IMR-90 (cell line): ENCODE results near the gene INTS3. TPM values are rescaled to one million over a fixed set of nuclear protein-coding genes. Genes with fewer than 3 reads are reported as not detected.

Experiments
- ATAC-seq: fragments of 200-7000 bp; cut with Tn5 transposase; 2 replicates; pipeline ENCODE4 v1.9.1; 2020; ENCODE audit warnings: low read depth, mild to moderate bottlenecking, moderate library complexity
- BruUV-seq: library from RNA; stranded (reverse); fragments of 400-500 nt; replicated peaks from 2 replicates; lab custom pipeline; 2021; lab: Mats Ljungman, UMichigan
- CTCF ChIA-PET: fragments of 300-600 bp; formaldehyde crosslinking; extraction: SDS; loops from one replicate; lab custom pipeline; 2021; ENCODE audit warnings: antibody characterized with exemption; lab: Yijun Ruan, JAX
- POLR2A ChIA-PET: fragments of 300-600 bp; sonication (Branson Sonifier 250); formaldehyde crosslinking; loops from one replicate; lab custom pipeline; 2022; ENCODE audit warnings: antibody characterized with exemption; ENCODE audit not compliant: unreplicated experiment; lab: Charles Lee
- DNase-seq: peaks from one replicate; pipeline ENCODE4 v3.0.0; 2013
- H2AFZ ChIP-seq: replicated peaks from 2 replicates; pipeline ENCODE3; 2013; ENCODE audit warnings: low read length, mild to moderate bottlenecking; ENCODE audit not compliant: poor library complexity
- H2AK5ac ChIP-seq: 2 replicates; pipeline ENCODE4 v1.6.1; 2013; ENCODE audit warnings: low read depth, low read length, inconsistent platforms
- H2AK9ac ChIP-seq: replicated peaks from 2 replicates; pipeline ENCODE3; 2013; ENCODE audit warnings: mild to moderate bottlenecking, low read depth, low read length, moderate library complexity; ENCODE audit not compliant: poor library complexity
- H2BK120ac ChIP-seq: 2 replicates; pipeline ENCODE4 v1.6.1; 2013; ENCODE audit warnings: low read depth, low read length, inconsistent platforms
- H2BK15ac ChIP-seq: 3 replicates; pipeline ENCODE4 v1.6.1; 2013; ENCODE audit warnings: low read depth, low read length, inconsistent platforms
- H2BK20ac ChIP-seq: 2 replicates; pipeline ENCODE4 v1.6.1; 2013; ENCODE audit warnings: low read depth, mild to moderate bottlenecking, inconsistent platforms, low read length, moderate library complexity
- H2BK5ac ChIP-seq: 2 replicates; pipeline ENCODE4 v1.6.1; 2013; ENCODE audit warnings: mild to moderate bottlenecking, low read depth, low read length, inconsistent platforms; ENCODE audit not compliant: poor library complexity, severe bottlenecking
- H3K14ac ChIP-seq: replicated peaks from 2 replicates; pipeline ENCODE4 v1.6.1; 2013; ENCODE audit warnings: low read depth, low read length, inconsistent platforms
- H3K18ac ChIP-seq: 2 replicates; pipeline ENCODE4 v1.6.1; 2013; ENCODE audit warnings: low read depth, low read length, control low read depth
- H3K23ac ChIP-seq: 2 replicates; pipeline ENCODE4 v1.6.1; 2013; ENCODE audit warnings: low read depth, low read length, inconsistent platforms
- H3K27ac ChIP-seq: 2 replicates; pipeline ENCODE4 v1.5.1; 2013; ENCODE audit warnings: mild to moderate bottlenecking, control low read depth, low read length; ENCODE audit not compliant: insufficient read depth
- H3K27me3 ChIP-seq: 2 replicates; pipeline ENCODE4 v1.6.1; 2013; ENCODE audit warnings: low read length; ENCODE audit not compliant: control insufficient read depth, insufficient read depth
- H3K36me3 ChIP-seq: 2 replicates; pipeline ENCODE4 v1.6.1; 2013; ENCODE audit warnings: low read length, mixed read lengths; ENCODE audit not compliant: control insufficient read depth, insufficient read depth
- H3K4ac ChIP-seq: 2 replicates; pipeline ENCODE4 v1.6.1; 2013; ENCODE audit warnings: low read depth, low read length, inconsistent platforms
- H3K4me1 ChIP-seq: 2 replicates; pipeline ENCODE4 v1.6.1; 2013; ENCODE audit warnings: low read length, mixed read lengths; ENCODE audit not compliant: control insufficient read depth, insufficient read depth
- H3K4me2 ChIP-seq: 2 replicates; pipeline ENCODE4 v1.6.1; 2013; ENCODE audit warnings: low read depth, mild to moderate bottlenecking, control low read depth, low read length, moderate library complexity
- H3K4me3 ChIP-seq: 2 replicates; pipeline ENCODE4 v1.5.1; 2013; ENCODE audit warnings: low read depth, mild to moderate bottlenecking, control low read depth, low read length, moderate library complexity; ENCODE audit not compliant: insufficient read depth
- H3K56ac ChIP-seq: 2 replicates; pipeline ENCODE4 v1.6.1; 2013; ENCODE audit warnings: low read length, inconsistent platforms; ENCODE audit not compliant: insufficient read depth; ENCODE audit errors: extremely low read depth
- H3K79me1 ChIP-seq, 2 experiments: 2 replicates each; pipeline ENCODE4 v1.6.1; 2013; ENCODE audit warnings: low read length in 2 of 2, inconsistent platforms in 1 of 2, low read depth in 1 of 2
- H3K9ac ChIP-seq: 2 replicates; pipeline ENCODE4 v1.6.1; 2013; ENCODE audit warnings: low read depth, low read length, control low read depth
- H3K9me1 ChIP-seq: 2 replicates; pipeline ENCODE4 v1.6.1; 2013; ENCODE audit warnings: low read length, inconsistent platforms; ENCODE audit not compliant: insufficient read depth
- H3K9me3 ChIP-seq: 2 replicates; pipeline ENCODE4 v1.6.1; 2013; ENCODE audit warnings: low read length; ENCODE audit not compliant: control insufficient read depth, insufficient read depth
- H4K20me1 ChIP-seq: 2 replicates; pipeline ENCODE4 v1.6.1; 2013; ENCODE audit warnings: low read length, inconsistent platforms; ENCODE audit not compliant: insufficient read depth
- H4K5ac ChIP-seq: 2 replicates; pipeline ENCODE4 v1.6.1; 2013; ENCODE audit warnings: mild to moderate bottlenecking, low read depth, low read length, control low read depth
- H4K8ac ChIP-seq, 2 experiments: 2 replicates each; pipeline ENCODE4 v1.6.1; 2013; ENCODE audit warnings: low read depth in 2 of 2, low read length in 2 of 2, control low read depth in 1 of 2, inconsistent platforms in 1 of 2
- H4K91ac ChIP-seq: 2 replicates; pipeline ENCODE4 v1.6.1; 2013; ENCODE audit warnings: low read depth, low read length, inconsistent platforms; ENCODE audit not compliant: insufficient read depth
- BHLHE40 ChIP-seq: fragments of 150-350 bp; IDR thresholded peaks from 2 replicates; pipeline ENCODE4 v1.6.1; 2016; ENCODE audit warnings: mild to moderate bottlenecking, low read depth, low read length
- CEBPB ChIP-seq: IDR thresholded peaks from 2 replicates; pipeline ENCODE4 v1.6.1; 2012; ENCODE audit warnings: low read depth, low read length, improper control_type of control experiment
- CHD1 ChIP-seq: IDR thresholded peaks from 2 replicates; pipeline ENCODE4 v1.6.1; 2012; ENCODE audit warnings: low read depth, low read length, improper control_type of control experiment
- CTCF ChIP-seq: conservative IDR thresholded peaks from 2 replicates; pipeline ENCODE4 v1.5.1; 2012; ENCODE audit warnings: mild to moderate bottlenecking, low read depth, low read length, improper control_type of control experiment
- FOS ChIP-seq: fragments of 150-350 bp; IDR thresholded peaks from 2 replicates; pipeline ENCODE4 v1.6.1; 2016; ENCODE audit warnings: low read depth, low read length
- MAZ ChIP-seq: IDR thresholded peaks from 2 replicates; pipeline ENCODE4 v1.6.1; 2012; ENCODE audit warnings: low read depth, mild to moderate bottlenecking, low read length, improper control_type of control experiment, moderate library complexity, borderline replicate concordance
- NFE2L2 ChIP-seq: fragments of 150-350 bp; IDR thresholded peaks from 2 replicates; pipeline ENCODE4 v1.6.1; 2016; ENCODE audit warnings: low read depth, mild to moderate bottlenecking, low read length
- POLR2A ChIP-seq: IDR thresholded peaks from 2 replicates; pipeline ENCODE4 v1.6.1; 2012; ENCODE audit warnings: mild to moderate bottlenecking, low read depth, low read length
- RAD21 ChIP-seq: IDR thresholded peaks from 2 replicates; pipeline ENCODE4 v1.6.1; 2012; ENCODE audit warnings: low read length, improper control_type of control experiment
- RCOR1 ChIP-seq: IDR thresholded peaks from 2 replicates; pipeline ENCODE4 v1.6.1; 2012; ENCODE audit warnings: mild to moderate bottlenecking, low read length, improper control_type of control experiment; ENCODE audit not compliant: insufficient replicate concordance
- RFX5 ChIP-seq: IDR thresholded peaks from 2 replicates; pipeline ENCODE4 v1.8.0; 2012; ENCODE audit warnings: low read depth, mild to moderate bottlenecking, low read length, moderate library complexity
- SMC3 ChIP-seq: fragments of 150-350 bp; IDR thresholded peaks from 2 replicates; pipeline ENCODE4 v1.6.1; 2016; ENCODE audit warnings: low read depth, mild to moderate bottlenecking, antibody characterized with exemption, low read length, moderate library complexity
- WGBS, 2 experiments: methylation state at CpG; one replicate each; pipeline versions ENCODE4 v1.1.5 to v1.1.7; 2013; ENCODE audit warnings: missing lambda C conversion rate in 2 of 2; ENCODE audit not compliant: insufficient read length in 1 of 2; ENCODE audit errors: extremely low coverage in 2 of 2; 5-methylcytosine and 5-hydroxymethylcytosine counted together
- dilution Hi-C: fragments of 300-500 bp; cut with HindIII; formaldehyde crosslinking; loops from one replicate; pipeline ENCODE4 v1.14.3; 2018; ENCODE audit warnings: low sequenced_read_pairs; ENCODE audit not compliant: unreplicated experiment
- in situ Hi-C: fragments of 300-500 bp; cut with MboI; formaldehyde crosslinking; loops from 3 replicates; pipeline ENCODE4 v1.14.3; 2019; ENCODE audit warnings: low sequenced_read_pairs, inconsistent platforms, mixed read lengths
- intact Hi-C: fragments of 100-400 bp; cut with micrococcal nuclease; formaldehyde crosslinking; loops from 2 replicates; pipeline ENCODE4 v1.10.0; 2022
- polyA plus RNA-seq, 3 experiments: library from polyadenylated mRNA; depleted of rRNA; stranded (reverse); fragments of >200 nt; gene quantifications; 2 replicates each; pipeline ENCODE4 v1.2.3, GENCODE V29; 2012; ENCODE audit warnings: low replicate concordance in 1 of 3
- total RNA-seq: library from RNA; depleted of rRNA; stranded (reverse); fragments of >200 nt; gene quantifications from 2 replicates; pipeline ENCODE4 v1.2.3, GENCODE V29; 2012
- TF ChIP-seq, protein P1 (sequence below): fragments of 150-350 bp; IDR thresholded peaks from 2 replicates; pipeline ENCODE4 v1.6.1; 2017; ENCODE audit warnings: mild to moderate bottlenecking, antibody characterized with exemption, low read length, low read depth

INTS3 gene
- total and polyA plus RNA-seq, 2 of the 4 experiments (the other 2 are of a cell fraction) = 33.5 to 59.4 TPM

DNA sequence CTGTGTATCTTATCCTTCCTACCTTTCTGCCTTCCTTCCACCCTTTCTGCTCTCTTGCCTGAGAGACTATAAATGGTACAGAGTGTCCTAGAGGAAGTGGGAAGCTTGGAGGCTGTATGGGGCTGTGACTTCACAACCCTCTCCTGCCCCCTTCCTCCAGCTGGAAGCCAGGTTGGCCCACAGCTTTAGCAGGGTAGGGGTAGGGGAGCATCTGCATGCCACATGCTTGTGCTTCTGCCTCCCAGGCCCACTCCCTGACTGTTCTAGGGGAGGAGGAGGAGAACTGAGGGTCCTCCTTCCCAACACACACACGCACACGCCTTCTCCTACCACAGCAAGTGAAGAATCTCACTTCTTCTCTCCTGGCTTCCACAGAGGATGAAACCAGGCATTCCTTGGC is 43.4 kb downstream of the INTS3 start:
- ChIA-PET CTCF (no interaction called here), POLR2A (no interaction called here)
- intact Hi-C loops (loop anchor here (2.0 kb wide), 1 partner anchor 94 kb away; no protein-coding TSS in a partner anchor), in situ Hi-C loops (no loop called here), dilution Hi-C loops (no loop called here)
- no peak overlapping the region for H2AK9ac ChIP-seq
- no peak overlapping the region for H4K5ac ChIP-seq
- H3K79me1 ChIP-seq = peaks cover 0 to under 1% of the 10 kb centered on the region in 2 experiments; a peak in 2 of 4 replicates
- peaks cover 62% of the 10 kb centered on the region for H3K36me3 ChIP-seq
- H3K4me2 ChIP-seq = no peak overlapping the region
- no peak overlapping the region for H2BK20ac ChIP-seq
- H2BK5ac ChIP-seq = no peak overlapping the region
- no peak overlapping the region for H3K23ac ChIP-seq
- no peak overlapping the region for H3K18ac ChIP-seq
- BruUV-seq = no TSS peak
- no CpG with 5 or more reads among the region's 2 CpGs for WGBS, 2 experiments
- no peak overlapping the region for H3K4ac ChIP-seq
- no peak overlapping the region for H2AK5ac ChIP-seq
- no peaks in the 10 kb centered on the region for H3K27me3 ChIP-seq
- no peak overlapping the region for H3K56ac ChIP-seq
- no peak for TF ChIP-seq CTCF
- no peak for TF ChIP-seq BHLHE40
- no peak for TF ChIP-seq RCOR1
- no peak for TF ChIP-seq CEBPB
- TF ChIP-seq MAZ = no peak
- TF ChIP-seq, protein P1, sequence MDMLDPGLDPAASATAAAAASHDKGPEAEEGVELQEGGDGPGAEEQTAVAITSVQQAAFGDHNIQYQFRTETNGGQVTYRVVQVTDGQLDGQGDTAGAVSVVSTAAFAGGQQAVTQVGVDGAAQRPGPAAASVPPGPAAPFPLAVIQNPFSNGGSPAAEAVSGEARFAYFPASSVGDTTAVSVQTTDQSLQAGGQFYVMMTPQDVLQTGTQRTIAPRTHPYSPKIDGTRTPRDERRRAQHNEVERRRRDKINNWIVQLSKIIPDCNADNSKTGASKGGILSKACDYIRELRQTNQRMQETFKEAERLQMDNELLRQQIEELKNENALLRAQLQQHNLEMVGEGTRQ = no peak
- TF ChIP-seq POLR2A = no peak
- TF ChIP-seq NFE2L2 = no peak
- TF ChIP-seq RFX5 = no peak
- no peak for TF ChIP-seq FOS
- TF ChIP-seq RAD21 = no peak
- TF ChIP-seq SMC3 = no peak
- no peak for TF ChIP-seq CHD1
- DNase-seq (no peak), ATAC-seq (no peak)
- H4K8ac ChIP-seq = no peak overlapping the region
- peaks cover 4% of the 10 kb centered on the region; the same call in 1 of the 2 replicates for H3K4me1 ChIP-seq
- no peak overlapping the region for H3K4me3 ChIP-seq
- no peak overlapping the region for H2AFZ ChIP-seq
- no peak overlapping the region for H4K91ac ChIP-seq
- H3K9me3 ChIP-seq = no peaks in the 10 kb centered on the region
- H3K9me1 ChIP-seq = no peaks in the 10 kb centered on the region; the same call in 1 of the 2 replicates
- no peak overlapping the region for H3K9ac ChIP-seq
- no peak overlapping the region for H2BK120ac ChIP-seq
- no peak overlapping the region for H2BK15ac ChIP-seq
- H3K14ac ChIP-seq = no peak overlapping the region
- no peaks in the 10 kb centered on the region for H4K20me1 ChIP-seq
- H3K27ac ChIP-seq = no peak overlapping the region
